Activated CD8-positive, alpha-beta memory T cell treated with anti-CD3 and anti-CD28 coated beads for 1 hour (primary cell): ENCODE results near the gene ALK.

Experiments
- DNase-seq, 2 donors: peaks; one replicate each; pipeline ENCODE4 v3.0.0-alpha.2; 2020; ENCODE audit warnings: low read depth in 1 of 2; ENCODE audit errors: extremely low read depth in 1 of 2

Gene ALK

GRCh38 chr2:29921560-29921915 lies at the start of gene ALK:
Gene ALK, minus strand, starts transcription at chr2:29921586. Its CDS starts 927 bp downstream, at chr2:29920659.
- DNase-seq = peak; percentile 8 to 31

DNA sequence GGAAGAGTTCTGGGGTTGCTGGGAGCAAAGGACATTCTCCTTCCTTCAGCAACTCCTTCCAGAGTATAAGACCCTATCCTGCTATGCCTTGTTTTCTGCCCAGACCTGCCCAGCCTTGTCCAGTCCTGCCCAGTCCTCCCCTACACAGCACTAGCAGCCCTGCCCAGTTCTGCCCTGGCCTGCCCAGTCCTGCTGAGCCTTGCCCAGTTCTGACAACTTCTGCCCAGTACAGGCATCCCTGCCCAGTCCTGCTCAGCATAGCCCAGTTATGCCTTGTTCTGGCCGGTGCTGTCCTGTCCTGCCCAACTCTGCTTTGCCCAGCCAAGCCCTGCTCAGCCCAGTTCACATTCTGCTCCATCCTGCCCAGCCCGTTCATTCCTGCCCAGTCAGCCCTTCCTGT lies 44.9 kb upstream of the ALK start:
- no peak for DNase-seq

- DNase-seq = no peak
Measured at GRCh38 chr2:29963972-29964570, 42.7 kb upstream of the ALK start.

DNA sequence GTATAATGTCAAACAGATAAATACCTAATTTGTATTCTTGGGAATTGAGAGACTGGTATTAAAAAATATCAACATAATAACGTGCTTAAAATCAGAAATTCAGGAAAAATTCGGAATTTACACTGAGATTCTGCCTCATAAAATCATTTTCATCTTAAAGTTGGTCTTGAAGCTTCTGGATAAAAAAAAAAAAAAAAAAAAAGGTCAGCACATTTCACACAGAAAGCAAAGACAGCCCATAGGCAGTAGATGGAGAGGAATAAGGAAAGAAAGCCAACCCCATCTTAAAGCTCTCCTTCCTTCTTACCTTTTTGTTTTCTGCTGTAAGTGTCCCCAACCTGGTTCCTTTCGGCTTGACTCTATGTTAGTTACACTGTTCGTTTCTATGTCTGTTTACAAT lies 41.5 kb upstream of the ALK start:
- DNase-seq = no peak

DNA sequence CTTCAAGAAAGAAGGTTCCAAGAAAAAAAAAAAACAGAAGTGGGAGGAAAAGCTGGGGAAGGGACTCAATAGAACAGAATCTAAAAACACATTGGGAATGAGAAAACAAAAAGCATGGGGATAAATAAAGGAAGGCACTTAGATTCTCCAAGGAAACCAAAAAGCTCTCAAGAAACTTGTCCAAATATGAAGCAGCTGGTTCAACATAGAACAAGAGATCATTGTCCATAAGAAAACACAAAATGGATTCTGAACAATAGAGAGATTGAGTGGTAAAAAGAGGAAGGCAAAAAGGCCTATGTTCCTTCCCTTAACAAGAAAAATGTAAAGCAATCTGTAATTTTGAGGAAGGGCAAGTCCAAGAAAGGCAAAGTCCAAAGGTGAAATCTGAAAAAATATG lies 32.9 kb upstream of the ALK start:
- no peak for DNase-seq

DNA sequence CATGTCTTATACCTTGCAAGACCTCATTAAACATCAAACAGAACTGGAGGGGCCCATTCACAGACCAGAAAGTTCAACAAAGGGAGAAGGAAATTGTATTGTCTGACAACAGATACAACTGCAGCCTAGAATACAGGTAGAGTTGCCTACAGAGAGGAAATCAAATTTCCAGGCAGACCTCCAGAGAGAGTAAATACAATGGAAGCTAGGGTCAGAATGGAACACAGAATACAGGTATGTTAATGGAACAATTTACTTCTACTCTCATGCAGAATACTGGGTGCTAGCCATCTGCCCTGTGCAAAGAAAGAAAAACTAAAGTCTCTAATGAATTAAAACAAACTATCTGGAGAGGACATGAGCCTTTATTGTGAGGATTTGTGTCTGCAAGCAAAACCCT lies 31.6 kb upstream of the ALK start:
- no peak for DNase-seq

- no peak for DNase-seq
Measured at GRCh38 chr2:29951576-29951975, 30.2 kb upstream of the ALK start.

- DNase-seq = no peak
Measured at GRCh38 chr2:29950481-29950880, 29.1 kb upstream of the ALK start.

DNA sequence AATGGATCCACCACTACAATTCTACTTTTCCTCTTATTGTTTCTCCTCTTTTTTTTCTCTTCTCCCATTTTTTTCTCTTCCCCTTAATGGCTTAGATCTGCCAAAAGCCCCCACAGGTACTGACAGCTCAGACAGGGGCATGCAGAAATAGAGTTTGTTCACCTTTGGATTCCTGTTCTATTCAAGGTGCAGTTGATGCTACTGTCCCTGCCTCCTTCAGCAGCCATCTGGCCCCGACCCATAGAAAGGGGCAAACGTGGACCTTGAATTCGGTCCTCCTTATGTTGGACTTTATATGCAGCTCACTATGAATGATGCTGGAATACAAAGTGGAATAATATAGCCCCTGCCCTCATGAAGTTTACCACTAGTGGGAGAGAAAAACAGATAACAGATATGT lies 27.7 kb upstream of the ALK start:
- DNase-seq = no peak

DNA sequence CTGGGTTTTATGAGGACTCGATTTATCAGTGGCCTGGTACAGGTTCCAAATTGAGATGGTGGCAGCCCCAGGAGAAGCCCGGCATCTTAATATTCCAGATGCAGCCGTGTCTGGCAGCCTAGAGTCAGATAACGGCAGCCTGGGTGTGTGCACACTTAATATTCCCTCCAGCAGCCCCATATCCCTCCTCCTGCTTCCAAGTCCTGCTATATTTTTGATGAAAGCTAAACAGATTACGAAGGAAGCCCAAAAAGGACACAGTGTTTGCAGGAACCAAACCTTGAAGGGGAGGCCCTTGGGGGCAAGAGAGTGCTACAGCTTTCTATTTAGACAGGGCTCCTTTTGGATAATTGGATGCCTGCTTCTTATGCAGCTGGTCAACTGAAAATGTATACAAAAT lies 25.1 kb upstream of the ALK start:
- no peak for DNase-seq

- DNase-seq = no peak
Measured at GRCh38 chr2:29942711-29943110, 21.3 kb upstream of the ALK start.

GRCh38 chr2:29940706-29941105 lies 19.3 kb upstream of the ALK start:
- DNase-seq = no peak

DNA sequence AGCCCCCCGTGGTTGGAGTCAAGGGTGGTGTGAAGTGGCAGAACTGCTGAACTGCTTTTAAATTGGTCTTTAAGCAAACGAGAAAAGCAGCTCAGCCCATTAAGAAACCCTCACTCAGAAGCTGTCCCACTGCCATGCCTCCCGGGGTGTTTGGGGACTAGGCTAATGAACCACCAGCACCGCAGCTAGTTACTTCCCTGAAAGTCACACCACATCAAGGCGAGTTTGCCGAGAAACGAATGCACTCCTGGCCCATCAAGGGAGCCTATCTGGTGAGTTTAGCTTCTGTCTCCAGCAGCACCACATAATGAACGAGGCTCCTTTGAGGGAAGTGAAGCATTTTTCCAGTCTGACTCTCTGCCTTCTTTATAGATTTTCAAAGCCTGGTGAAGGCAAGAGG lies 14.6 kb upstream of the ALK start:
- no peak for DNase-seq

GRCh38 chr2:29931818-29932217 lies 10.4 kb upstream of the ALK start:
- no peak for DNase-seq

DNA sequence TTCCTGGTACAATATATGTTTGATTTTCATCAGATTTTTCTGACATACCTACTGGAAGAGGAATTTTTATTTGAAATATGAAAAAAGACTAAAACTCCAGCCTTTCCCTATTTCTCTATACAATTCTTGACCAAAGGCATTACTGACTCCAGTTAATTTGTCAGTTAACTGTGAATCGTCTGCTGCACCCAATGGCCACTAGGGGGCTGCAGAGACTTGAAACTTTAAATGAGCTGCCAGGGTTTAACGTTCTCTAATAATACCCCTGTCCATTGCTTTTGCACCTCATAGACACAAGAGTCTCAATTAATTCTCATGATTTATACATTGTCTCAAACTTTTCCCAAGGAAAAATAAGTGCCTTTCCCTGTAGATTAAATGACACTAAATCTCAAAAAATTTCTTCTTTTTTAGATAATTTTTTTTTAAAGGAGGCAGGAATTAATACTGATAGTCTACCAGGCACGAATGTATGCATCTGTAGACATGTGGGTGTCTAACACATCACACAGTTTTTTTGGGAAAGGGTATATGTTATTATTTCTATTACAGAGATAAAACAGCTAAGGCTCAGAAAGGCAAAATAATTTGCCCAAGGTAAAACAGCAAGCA lies 1.8 kb upstream of the ALK start:
- peak in 1 of 2 donors; percentile 22 for DNase-seq

DNA sequence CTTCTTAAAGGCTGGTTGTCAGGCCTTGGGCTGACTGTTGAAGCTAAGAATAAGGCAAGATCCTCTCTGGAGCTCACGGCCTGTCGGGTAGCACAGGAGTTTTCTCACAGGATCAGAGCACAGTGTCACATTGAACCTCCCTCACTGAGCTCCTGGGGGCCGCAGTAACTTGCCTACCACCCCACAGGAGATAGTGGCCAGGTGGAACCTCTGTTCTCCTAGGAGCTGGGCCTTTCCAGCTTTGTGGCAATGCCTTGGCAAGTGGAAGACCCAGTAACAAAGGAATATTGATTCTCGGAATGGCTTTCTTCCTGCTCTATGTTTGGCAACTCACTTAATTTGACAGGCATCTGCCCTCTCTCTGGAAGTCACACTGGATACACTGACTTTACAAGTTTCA lies 1.2 kb upstream of the ALK start:
- DNase-seq = no peak

DNA sequence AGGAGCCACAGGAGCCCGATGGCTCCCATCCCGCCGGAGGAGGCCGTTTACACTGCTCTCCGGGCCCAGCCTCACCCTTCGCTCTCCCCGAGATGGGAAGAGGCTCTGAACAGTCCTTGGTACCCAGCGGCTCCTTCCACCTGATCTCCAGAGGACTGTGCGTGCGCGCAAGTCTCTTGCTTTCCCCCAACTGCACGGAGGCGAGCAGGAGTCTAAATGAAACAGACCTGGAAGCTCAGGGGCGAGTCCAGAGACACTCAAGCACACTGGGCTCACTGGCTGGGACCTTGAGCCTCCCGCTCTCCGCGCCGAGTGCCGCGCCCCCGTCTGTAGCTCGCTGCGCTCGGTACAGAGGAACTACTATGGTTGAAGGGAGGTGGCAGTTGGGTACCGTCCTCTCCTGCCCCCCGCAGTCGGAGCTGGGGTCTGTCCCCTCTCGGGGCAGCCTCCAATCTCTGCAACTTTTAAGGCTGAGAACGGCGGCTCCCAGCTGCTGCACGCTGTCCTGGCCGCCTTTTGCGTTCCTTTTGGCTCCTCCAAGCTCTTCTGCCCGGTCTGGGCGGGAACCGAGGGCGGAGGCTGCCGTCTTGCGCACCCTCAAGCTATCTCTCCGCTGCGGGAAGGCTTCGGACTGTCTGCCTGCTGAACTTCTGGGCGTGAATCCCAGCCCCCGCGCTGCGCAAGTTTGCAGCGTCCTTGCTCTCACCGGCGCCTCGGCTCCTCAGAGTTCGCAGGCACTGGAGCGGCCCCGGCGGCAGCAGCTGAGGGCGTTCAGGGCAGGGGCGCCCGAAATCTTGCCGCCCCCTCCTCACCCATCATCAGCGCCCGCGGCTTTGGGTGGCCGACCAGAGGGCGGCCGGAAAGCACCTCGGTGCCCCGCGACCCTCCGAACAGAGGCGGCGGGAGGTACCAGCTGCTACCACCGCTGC lies 491 bp downstream of the ALK start:
- DNase-seq = no peak

DNA sequence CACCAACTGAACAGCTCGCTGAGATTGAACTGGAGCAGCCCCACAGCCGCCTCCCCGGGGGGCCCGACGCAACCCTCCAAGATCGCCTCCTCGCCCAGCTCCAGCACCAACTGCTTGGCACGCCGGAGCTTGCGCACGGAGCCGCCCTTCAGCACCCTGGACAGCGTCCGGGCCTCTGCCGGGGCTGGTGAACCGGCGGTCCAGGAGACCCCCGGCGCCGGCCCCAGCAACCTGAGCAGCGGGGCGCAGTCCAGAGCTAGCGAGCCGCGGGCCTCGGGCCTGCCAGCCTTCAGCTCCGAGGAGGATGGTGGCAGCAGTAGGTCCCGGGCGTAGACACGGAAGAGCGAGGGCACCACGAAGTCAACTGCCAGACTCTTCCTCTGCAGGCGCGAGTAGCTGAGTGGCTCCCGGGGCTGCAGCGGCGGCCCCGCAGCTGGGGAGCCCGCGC lies 1.2 kb downstream of the ALK start:
- peak in 1 of 2 donors; percentile 20 for DNase-seq

- DNase-seq = no peak
Measured at GRCh38 chr2:29918941-29919340, 2.4 kb downstream of the ALK start.

GRCh38 chr2:29917781-29918180 lies 3.6 kb downstream of the ALK start:
- DNase-seq = no peak

- DNase-seq = no peak
Measured at GRCh38 chr2:29916571-29916970, 4.8 kb downstream of the ALK start.

GRCh38 chr2:29910960-29911359 lies 10.4 kb downstream of the ALK start:
- no peak for DNase-seq
